CD4-positive, alpha-beta memory T cell (primary cell): ENCODE data around the gene PRRG2. TPM values are rescaled to one million over a fixed set of nuclear protein-coding genes. Genes with fewer than 3 reads are reported as not detected.

Experiments used
- polyA plus RNA-seq, 2 donors: library from polyadenylated mRNA; unstranded; fragments of 300-500 nt; fragmentation: Illumina TruSeq; gene quantifications; one replicate each; pipeline ENCODE4 v1.2.3, GENCODE V29; 2021
- total RNA-seq, 2 experiments: library from RNA; stranded (reverse); gene quantifications; one replicate each; pipeline ENCODE4 v1.2.3, GENCODE V29; 2021

Gene PRRG2
- total and polyA plus RNA-seq, 4 experiments from 2014 or later, result 0.34 to 1.7 (median 1.0) TPM; not detected in 1

Other genes starting within 250 kb of the PRRG2 start
- gene CD37, start 245.9 kb upstream of the PRRG2 start, total RNA-seq, result 100 to 1,000 TPM; 330 to 347 TPM
- gene CD37, start 245.9 kb upstream of the PRRG2 start, polyA plus RNA-seq, result 100 to 1,000 TPM; 109 to 192 TPM
- gene TEAD2, start 218.9 kb upstream of the PRRG2 start, total RNA-seq, result not detected
- gene TEAD2, start 218.9 kb upstream of the PRRG2 start, polyA plus RNA-seq, result not detected
- not detected for gene DKKL1, start 217.4 kb upstream of the PRRG2 start, total RNA-seq
- gene DKKL1, start 217.4 kb upstream of the PRRG2 start, polyA plus RNA-seq, result not detected
- under 1 TPM; 0.23 to 0.69 TPM for gene KASH5, start 193.1 kb upstream of the PRRG2 start, total RNA-seq
- not detected for gene KASH5, start 193.1 kb upstream of the PRRG2 start, polyA plus RNA-seq
- not detected for gene PTH2, start 157.9 kb upstream of the PRRG2 start, total RNA-seq
- not detected for gene PTH2, start 157.9 kb upstream of the PRRG2 start, polyA plus RNA-seq
- gene GFY, start 155.9 kb upstream of the PRRG2 start, total RNA-seq, result not detected
- gene GFY, start 155.9 kb upstream of the PRRG2 start, polyA plus RNA-seq, result not detected
- gene SLC17A7, start 139.8 kb upstream of the PRRG2 start, total RNA-seq, result under 1 TPM; 0.15 to 0.25 TPM
- gene SLC17A7, start 139.8 kb upstream of the PRRG2 start, polyA plus RNA-seq, result not detected
- gene PIH1D1, start 129.5 kb upstream of the PRRG2 start, total RNA-seq, result 100 to 1,000 TPM; 178 to 186 TPM
- gene PIH1D1, start 129.5 kb upstream of the PRRG2 start, polyA plus RNA-seq, result 100 to 1,000 TPM in 1 of 2 donors, 10 to 100 TPM in 1; 87.2 to 124 TPM
- gene ALDH16A1, start 128.1 kb upstream of the PRRG2 start, total RNA-seq, result 10 to 100 TPM; 31.6 to 32.6 TPM
- gene ALDH16A1, start 128.1 kb upstream of the PRRG2 start, polyA plus RNA-seq, result 10 to 100 TPM; 28.4 to 40.1 TPM
- gene FLT3LG, start 107.1 kb upstream of the PRRG2 start, total RNA-seq, result 100 to 1,000 TPM; 114 to 115 TPM
- gene FLT3LG, start 107.1 kb upstream of the PRRG2 start, polyA plus RNA-seq, result 100 to 1,000 TPM; 145 to 252 TPM
- 1,000 to 10,000 TPM; 5,517 to 5,661 TPM for gene RPL13A, start 93.7 kb upstream of the PRRG2 start, total RNA-seq
- gene RPL13A, start 93.7 kb upstream of the PRRG2 start, polyA plus RNA-seq, result 1,000 to 10,000 TPM; 1,827 to 3,046 TPM
- gene RPS11, start 84.9 kb upstream of the PRRG2 start, total RNA-seq, result 1,000 to 10,000 TPM; 3,135 to 3,272 TPM
- 1,000 to 10,000 TPM; 1,691 to 2,012 TPM for gene RPS11, start 84.9 kb upstream of the PRRG2 start, polyA plus RNA-seq
- 10 to 100 TPM; 21.9 to 25.8 TPM for gene FCGRT, start 68.7 kb upstream of the PRRG2 start, total RNA-seq
- 10 to 100 TPM; 40.2 to 42.5 TPM for gene FCGRT, start 68.7 kb upstream of the PRRG2 start, polyA plus RNA-seq
- gene RCN3, start 53.3 kb upstream of the PRRG2 start, total RNA-seq, result 1 to 10 TPM; 2.4 to 2.5 TPM
- gene RCN3, start 53.3 kb upstream of the PRRG2 start, polyA plus RNA-seq, result 1 to 10 TPM; 1.2 to 1.5 TPM
- 100 to 1,000 TPM; 177 to 191 TPM for gene NOSIP, start 760 bp upstream of the PRRG2 start, total RNA-seq
- gene NOSIP, start 760 bp upstream of the PRRG2 start, polyA plus RNA-seq, result 100 to 1,000 TPM; 650 to 674 TPM
- gene PRR12, start 9.9 kb downstream of the PRRG2 start, total RNA-seq, result 10 to 100 TPM; 64.6 to 65.1 TPM
- 1 to 10 TPM in 1 of 2 donors, not detected in 1; 1.2 TPM for gene PRR12, start 9.9 kb downstream of the PRRG2 start, polyA plus RNA-seq
- gene RRAS, start 58.8 kb downstream of the PRRG2 start, total RNA-seq, result 10 to 100 TPM; 12.0 to 13.4 TPM
- gene RRAS, start 58.8 kb downstream of the PRRG2 start, polyA plus RNA-seq, result 10 to 100 TPM; 28.0 to 32.1 TPM
- gene SCAF1, start 60.9 kb downstream of the PRRG2 start, total RNA-seq, result 10 to 100 TPM; 60.5 to 62.7 TPM
- gene SCAF1, start 60.9 kb downstream of the PRRG2 start, polyA plus RNA-seq, result 1 to 10 TPM in 1 of 2 donors, not detected in 1; 4.0 TPM
- 100 to 1,000 TPM; 366 to 386 TPM for gene IRF3, start 84.5 kb downstream of the PRRG2 start, total RNA-seq
- 10 to 100 TPM; 64.1 to 72.8 TPM for gene IRF3, start 84.5 kb downstream of the PRRG2 start, polyA plus RNA-seq
- gene BCL2L12, start 84.6 kb downstream of the PRRG2 start, total RNA-seq, result 10 to 100 TPM; 21.9 to 22.1 TPM
- gene BCL2L12, start 84.6 kb downstream of the PRRG2 start, polyA plus RNA-seq, result 10 to 100 TPM; 16.3 to 17.2 TPM
- 10 to 100 TPM; 76.6 to 92.9 TPM for gene PRMT1, start 96.0 kb downstream of the PRRG2 start, total RNA-seq
- 100 to 1,000 TPM; 140 to 213 TPM for gene PRMT1, start 96.0 kb downstream of the PRRG2 start, polyA plus RNA-seq
- 1 to 10 TPM; 4.0 to 4.4 TPM for gene ADM5, start 108.3 kb downstream of the PRRG2 start, total RNA-seq
- under 1 TPM in 1 of 2 donors, not detected in 1; 0.24 TPM for gene ADM5, start 108.3 kb downstream of the PRRG2 start, polyA plus RNA-seq
- 1 to 10 TPM in 1 of 2 experiments, under 1 TPM in 1; 0.64 to 1.5 TPM for gene CPT1C, start 109.8 kb downstream of the PRRG2 start, total RNA-seq
- under 1 TPM; 0.24 to 0.57 TPM for gene CPT1C, start 109.8 kb downstream of the PRRG2 start, polyA plus RNA-seq
- 1 to 10 TPM in 1 of 2 experiments, under 1 TPM in 1; 0.90 to 1.1 TPM for gene TSKS, start 182.0 kb downstream of the PRRG2 start, total RNA-seq
- gene TSKS, start 182.0 kb downstream of the PRRG2 start, polyA plus RNA-seq, result under 1 TPM; 0.16 to 0.56 TPM
- 10 to 100 TPM; 55.5 to 56.2 TPM for gene AP2A1, start 185.7 kb downstream of the PRRG2 start, total RNA-seq
- gene AP2A1, start 185.7 kb downstream of the PRRG2 start, polyA plus RNA-seq, result 1 to 10 TPM; 2.6 to 9.5 TPM
- 10 to 100 TPM; 22.4 to 24.1 TPM for gene FUZ, start 232.0 kb downstream of the PRRG2 start, total RNA-seq
- 1 to 10 TPM; 4.9 to 7.4 TPM for gene FUZ, start 232.0 kb downstream of the PRRG2 start, polyA plus RNA-seq
- gene MED25, start 237.0 kb downstream of the PRRG2 start, total RNA-seq, result 10 to 100 TPM; 41.8 to 48.8 TPM
- gene MED25, start 237.0 kb downstream of the PRRG2 start, polyA plus RNA-seq, result 10 to 100 TPM; 10.7 to 22.9 TPM